ENCODE data around the gene CDKAL1. TPM values are rescaled to one million over a fixed set of nuclear protein-coding genes. Genes with fewer than 3 reads are reported as not detected.

CDKAL1 gene
- total RNA-seq, 1 experiment from 2014 or later = 11.8 TPM

- Mint-ChIP-seq H3K36me3 (ENCODE audit: insufficient read depth, unreplicated experiment) (no peaks in the 10 kb centered on the region), H3K4me3 (ENCODE audit: unreplicated experiment) (no peak overlapping the region), H3K4me1 (ENCODE audit: insufficient read depth, unreplicated experiment) (no peaks in the 10 kb centered on the region), H3K9me3 (ENCODE audit: unreplicated experiment) (no peaks in the 10 kb centered on the region), H3K27ac (ENCODE audit: low read depth, unreplicated experiment) (no peak overlapping the region), H3K27me3 (ENCODE audit: insufficient read depth, unreplicated experiment) (no peaks in the 10 kb centered on the region)
- POLR2A ChIA-PET = no interaction called here
- CTCF ChIA-PET = no interaction called here
- no TSS peak for BruUV-seq (replicated peaks)
- intact Hi-C loops (cut with micrococcal nuclease) = no loop called here
- no peak for DNase-seq (ENCODE audit: unreplicated experiment)
- no peak for TF ChIP-seq CTCF (IDR thresholded peaks at IDR 0.05; ENCODE audit: unreplicated experiment)
These were observed 648.3 kb downstream of the CDKAL1 start for GRCh38 chr6:21182589-21182988.

GRCh38 chr6:21185861-21186478, 651.7 kb downstream of the CDKAL1 start:
- POLR2A ChIA-PET = interaction anchor here (0.7 kb wide), 1 partner anchor 60 kb away, joined by 3 read pairs; no protein-coding TSS in a partner anchor
- no TSS peak for BruUV-seq (replicated peaks)
- CTCF ChIA-PET = interaction anchor here (0.7 kb wide), 1 partner anchor 274 kb away, joined by 3 read pairs; no protein-coding TSS in a partner anchor
- Mint-ChIP-seq H3K4me3 (ENCODE audit: unreplicated experiment) (no peak overlapping the region), H3K36me3 (ENCODE audit: insufficient read depth, unreplicated experiment) (no peaks in the 10 kb centered on the region), H3K27me3 (ENCODE audit: insufficient read depth, unreplicated experiment) (no peaks in the 10 kb centered on the region), H3K4me1 (ENCODE audit: insufficient read depth, unreplicated experiment) (peaks cover 12% of the 10 kb centered on the region), H3K9me3 (ENCODE audit: unreplicated experiment) (no peaks in the 10 kb centered on the region), H3K27ac (ENCODE audit: low read depth, unreplicated experiment) (no peak overlapping the region)
- no peak for TF ChIP-seq CTCF (IDR thresholded peaks at IDR 0.05; ENCODE audit: unreplicated experiment)
- no peak for DNase-seq (ENCODE audit: unreplicated experiment)
- intact Hi-C loops (cut with micrococcal nuclease) = no loop called here

- CTCF ChIA-PET = no interaction called here
- Mint-ChIP-seq H3K27me3 (ENCODE audit: insufficient read depth, unreplicated experiment) (no peaks in the 10 kb centered on the region), H3K9me3 (ENCODE audit: unreplicated experiment) (no peaks in the 10 kb centered on the region), H3K4me1 (ENCODE audit: insufficient read depth, unreplicated experiment) (peaks cover 12% of the 10 kb centered on the region), H3K27ac (ENCODE audit: low read depth, unreplicated experiment) (no peak overlapping the region), H3K4me3 (ENCODE audit: unreplicated experiment) (no peak overlapping the region), H3K36me3 (ENCODE audit: insufficient read depth, unreplicated experiment) (no peaks in the 10 kb centered on the region)
- POLR2A ChIA-PET = interaction anchor here (0.7 kb wide), 1 partner anchor 60 kb away, joined by 3 read pairs; no protein-coding TSS in a partner anchor
- BruUV-seq (replicated peaks) = no TSS peak
- intact Hi-C loops (cut with micrococcal nuclease) = no loop called here
- DNase-seq (ENCODE audit: unreplicated experiment) = no peak
- no peak for TF ChIP-seq CTCF (IDR thresholded peaks at IDR 0.05; ENCODE audit: unreplicated experiment)
These were observed 652.3 kb downstream of the CDKAL1 start for GRCh38 chr6:21186479-21187055.

GRCh38 chr6:21187485-21187884, 653.2 kb downstream of the CDKAL1 start:
- H3K9me3 Mint-ChIP-seq (ENCODE audit: unreplicated experiment) = no peaks in the 10 kb centered on the region
- TF ChIP-seq CTCF (IDR thresholded peaks at IDR 0.05; ENCODE audit: unreplicated experiment) = no peak
- peak overlapping the region; percentile 97 for H3K27ac Mint-ChIP-seq (ENCODE audit: low read depth, unreplicated experiment)
- H3K27me3 Mint-ChIP-seq (ENCODE audit: insufficient read depth, unreplicated experiment) = no peaks in the 10 kb centered on the region
- no TSS peak for BruUV-seq (replicated peaks)
- ChIA-PET CTCF (no interaction called here), POLR2A (no interaction called here)
- intact Hi-C loops (cut with micrococcal nuclease) = no loop called here
- H3K4me3 Mint-ChIP-seq (ENCODE audit: unreplicated experiment) = no peak overlapping the region
- no peak for DNase-seq (ENCODE audit: unreplicated experiment)
- H3K4me1 Mint-ChIP-seq (ENCODE audit: insufficient read depth, unreplicated experiment) = peaks cover 12% of the 10 kb centered on the region
- H3K36me3 Mint-ChIP-seq (ENCODE audit: insufficient read depth, unreplicated experiment) = no peaks in the 10 kb centered on the region
